GM12865 (cell line): ENCODE measurements around the gene MDM4.
A peak's percentile ranks its signal among the peaks of the same experiment; 100 is the strongest.

Source experiments
- DNase-seq: peaks from one replicate; pipeline ENCODE4 v3.0.0; 2010; ENCODE audit warnings: low read depth
- H3K4me3 ChIP-seq: 2 replicates; pipeline ENCODE4 v1.5.1; 2011; ENCODE audit warnings: mild to moderate bottlenecking, low read depth, low read length, control low read depth
- TF ChIP-seq, protein P1 (sequence below): IDR thresholded peaks from 2 replicates; pipeline ENCODE4 v1.5.1; 2011; ENCODE audit warnings: low read length, control low read depth, low read depth, inconsistent platforms; ENCODE audit not compliant: insufficient read depth; ENCODE audit errors: missing control alignments

MDM4 gene, protein sequence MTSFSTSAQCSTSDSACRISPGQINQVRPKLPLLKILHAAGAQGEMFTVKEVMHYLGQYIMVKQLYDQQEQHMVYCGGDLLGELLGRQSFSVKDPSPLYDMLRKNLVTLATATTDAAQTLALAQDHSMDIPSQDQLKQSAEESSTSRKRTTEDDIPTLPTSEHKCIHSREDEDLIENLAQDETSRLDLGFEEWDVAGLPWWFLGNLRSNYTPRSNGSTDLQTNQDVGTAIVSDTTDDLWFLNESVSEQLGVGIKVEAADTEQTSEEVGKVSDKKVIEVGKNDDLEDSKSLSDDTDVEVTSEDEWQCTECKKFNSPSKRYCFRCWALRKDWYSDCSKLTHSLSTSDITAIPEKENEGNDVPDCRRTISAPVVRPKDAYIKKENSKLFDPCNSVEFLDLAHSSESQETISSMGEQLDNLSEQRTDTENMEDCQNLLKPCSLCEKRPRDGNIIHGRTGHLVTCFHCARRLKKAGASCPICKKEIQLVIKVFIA

DNA sequence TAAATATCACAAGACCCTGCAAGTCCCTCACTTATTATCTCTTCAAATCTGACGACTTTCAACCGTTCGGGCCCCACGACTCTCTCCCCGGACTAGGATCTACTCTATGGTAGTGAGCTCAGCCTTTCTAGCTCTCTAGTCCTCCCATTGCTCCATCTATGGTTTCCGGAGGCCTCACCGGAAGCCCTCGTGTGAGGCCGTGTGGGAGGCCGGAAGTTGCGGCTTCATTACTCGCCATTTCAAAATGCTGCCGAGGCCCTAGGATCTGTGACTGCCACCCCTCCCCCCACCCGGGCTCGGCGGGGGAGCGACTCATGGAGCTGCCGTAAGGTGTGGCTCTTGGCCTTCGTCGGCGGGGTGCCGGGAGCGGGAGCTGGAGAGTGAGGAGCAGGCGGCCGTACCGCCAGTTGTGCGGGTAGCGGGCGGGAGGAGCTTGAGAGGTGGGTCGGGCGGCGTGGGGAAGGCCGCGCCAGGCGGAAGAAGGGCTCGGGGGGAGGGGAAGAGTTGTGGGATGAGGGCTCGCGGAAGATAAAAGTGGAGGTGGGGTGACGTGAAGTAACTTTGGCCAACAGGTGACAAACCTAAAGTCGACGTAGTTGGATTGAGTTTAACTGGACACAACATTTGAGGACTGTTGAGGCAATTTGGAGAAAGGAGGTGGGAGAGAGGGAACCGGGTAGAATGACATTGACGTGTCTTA lies at the start of gene MDM4:
Gene MDM4, plus strand, starts transcription at position 227 of the 700 bp plus-strand sequence. CDS start 9,113 bp downstream, outside the sequence.
- peak; percentile 99 for DNase-seq
- H3K4me3 ChIP-seq: peak within 1 kb of the TSS; percentile 76
- TF ChIP-seq, protein P1, sequence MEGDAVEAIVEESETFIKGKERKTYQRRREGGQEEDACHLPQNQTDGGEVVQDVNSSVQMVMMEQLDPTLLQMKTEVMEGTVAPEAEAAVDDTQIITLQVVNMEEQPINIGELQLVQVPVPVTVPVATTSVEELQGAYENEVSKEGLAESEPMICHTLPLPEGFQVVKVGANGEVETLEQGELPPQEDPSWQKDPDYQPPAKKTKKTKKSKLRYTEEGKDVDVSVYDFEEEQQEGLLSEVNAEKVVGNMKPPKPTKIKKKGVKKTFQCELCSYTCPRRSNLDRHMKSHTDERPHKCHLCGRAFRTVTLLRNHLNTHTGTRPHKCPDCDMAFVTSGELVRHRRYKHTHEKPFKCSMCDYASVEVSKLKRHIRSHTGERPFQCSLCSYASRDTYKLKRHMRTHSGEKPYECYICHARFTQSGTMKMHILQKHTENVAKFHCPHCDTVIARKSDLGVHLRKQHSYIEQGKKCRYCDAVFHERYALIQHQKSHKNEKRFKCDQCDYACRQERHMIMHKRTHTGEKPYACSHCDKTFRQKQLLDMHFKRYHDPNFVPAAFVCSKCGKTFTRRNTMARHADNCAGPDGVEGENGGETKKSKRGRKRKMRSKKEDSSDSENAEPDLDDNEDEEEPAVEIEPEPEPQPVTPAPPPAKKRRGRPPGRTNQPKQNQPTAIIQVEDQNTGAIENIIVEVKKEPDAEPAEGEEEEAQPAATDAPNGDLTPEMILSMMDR: no peak

DNA sequence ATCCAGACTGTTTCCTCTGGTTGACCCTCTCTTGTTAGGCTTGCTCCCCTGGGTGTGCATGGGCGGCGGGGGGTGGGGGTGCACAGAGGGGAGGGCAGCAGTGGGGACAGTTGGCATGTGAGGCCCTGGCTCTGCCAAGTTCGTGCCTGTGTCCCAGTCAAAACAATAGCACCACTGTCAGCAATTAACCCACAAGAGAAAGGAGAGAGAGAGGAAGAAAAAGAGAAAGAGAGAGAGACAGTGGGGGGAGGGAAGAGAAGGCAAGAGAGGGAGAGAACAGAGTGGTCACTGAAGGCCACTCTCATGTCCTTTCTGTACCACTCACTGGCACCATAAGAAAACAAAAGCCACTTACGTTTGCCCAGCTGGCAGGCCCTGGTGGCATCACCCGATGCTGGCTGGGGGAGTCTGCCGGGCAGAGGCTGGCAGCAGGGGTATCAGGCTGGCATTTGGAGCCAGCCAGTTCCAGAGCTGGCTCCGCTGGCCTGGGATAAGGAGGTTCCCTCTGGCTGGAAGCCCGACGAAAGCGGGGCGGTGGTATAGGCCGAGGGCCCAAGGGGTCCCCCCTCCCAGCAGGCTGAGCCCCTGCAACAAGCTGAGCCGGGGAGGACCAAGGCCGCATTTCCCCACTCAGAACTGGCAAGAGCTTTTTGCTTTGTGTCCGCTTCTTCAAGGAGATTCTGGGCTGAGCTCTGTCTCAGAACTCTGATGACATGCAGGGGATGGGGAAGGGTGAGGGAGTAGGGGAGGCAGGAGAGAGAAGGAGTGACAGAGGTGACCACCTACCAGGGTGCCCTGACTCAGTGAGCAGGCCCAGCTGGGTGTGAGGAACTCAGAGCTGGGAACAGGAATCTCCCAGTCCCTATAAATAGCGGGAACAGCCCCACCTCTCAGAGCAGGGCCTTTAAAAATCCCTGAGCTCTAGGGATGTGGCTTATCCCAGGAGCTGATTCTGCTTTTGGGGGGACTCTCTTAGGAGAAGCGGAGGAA lies 49.5 kb upstream of the MDM4 start:
- DNase-seq: no peak
- no peak overlapping the region; the same call in 1 of the 2 replicates for H3K4me3 ChIP-seq
- TF ChIP-seq, protein P1: no peak

DNA sequence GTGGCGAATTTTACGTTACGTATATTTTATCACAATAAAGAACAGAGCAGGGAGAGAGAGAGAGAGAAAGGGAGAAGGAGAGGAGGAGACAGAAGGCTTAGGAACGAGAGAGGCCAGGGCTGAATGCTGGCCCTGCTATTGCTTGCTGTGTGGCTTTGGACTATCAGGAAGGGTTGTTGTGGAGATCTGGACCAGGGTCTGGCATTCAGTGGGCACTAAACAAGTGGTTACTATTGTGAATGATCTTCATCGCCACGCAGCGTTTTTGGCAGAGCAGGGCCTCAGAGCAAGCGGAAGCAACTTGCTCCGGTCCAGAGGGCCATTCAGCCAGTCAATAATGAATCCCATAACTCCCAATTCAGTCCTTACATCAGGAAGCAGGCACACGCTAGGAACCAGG lies 48.0 kb upstream of the MDM4 start:
- no peak for DNase-seq
- H3K4me3 ChIP-seq: no peak overlapping the region
- TF ChIP-seq, protein P1: no peak

DNA sequence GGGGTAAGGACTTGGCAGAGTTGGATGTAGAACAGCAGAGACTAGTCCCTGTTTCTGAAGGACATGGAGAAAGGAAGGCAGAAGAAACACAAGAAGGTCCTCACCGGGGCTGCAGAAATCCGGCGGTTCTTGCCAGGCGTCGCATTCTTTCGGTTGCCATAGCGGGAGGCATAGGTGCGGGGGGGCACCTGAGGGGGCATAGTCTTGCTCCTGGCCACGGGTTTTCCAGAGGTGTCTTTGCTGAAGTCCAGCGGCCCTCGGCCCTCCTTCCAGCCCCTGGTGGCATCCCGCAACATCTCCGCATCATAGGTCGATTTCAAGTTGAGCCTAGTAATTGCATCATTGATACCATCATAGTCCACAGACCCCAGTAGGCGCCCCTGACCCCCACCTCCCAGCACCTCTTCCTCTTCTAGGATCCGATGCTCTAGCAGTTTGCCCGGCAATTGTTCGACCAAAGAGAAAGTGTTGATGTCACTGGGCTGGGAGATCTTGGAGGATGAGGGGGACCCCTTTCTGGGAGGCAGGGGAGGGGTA lies 47.4 kb upstream of the MDM4 start:
- no peak for DNase-seq
- TF ChIP-seq, protein P1: no peak
- H3K4me3 ChIP-seq: no peak overlapping the region

DNA sequence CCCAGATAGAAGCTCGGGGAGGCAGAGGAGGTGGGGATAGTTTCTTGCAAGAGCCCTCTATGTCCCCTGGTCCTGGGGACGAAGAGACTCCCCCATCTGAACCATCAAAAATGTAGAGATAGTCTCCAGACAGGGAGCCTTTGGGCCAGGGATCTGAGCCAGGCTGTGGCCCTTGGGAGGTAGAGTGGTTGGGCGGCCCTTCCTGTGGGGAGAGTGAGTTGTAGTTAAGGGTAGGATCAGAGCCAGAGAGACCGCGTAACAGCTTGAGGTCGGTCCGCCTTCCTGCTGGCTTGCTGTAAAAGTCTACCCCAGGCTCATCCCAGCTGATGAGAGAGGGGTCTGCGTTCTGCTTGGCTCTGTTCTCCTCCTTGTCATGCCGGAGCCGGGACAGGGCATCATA lies 46.9 kb upstream of the MDM4 start:
- TF ChIP-seq, protein P1: no peak
- H3K4me3 ChIP-seq: no peak overlapping the region
- no peak for DNase-seq

DNA sequence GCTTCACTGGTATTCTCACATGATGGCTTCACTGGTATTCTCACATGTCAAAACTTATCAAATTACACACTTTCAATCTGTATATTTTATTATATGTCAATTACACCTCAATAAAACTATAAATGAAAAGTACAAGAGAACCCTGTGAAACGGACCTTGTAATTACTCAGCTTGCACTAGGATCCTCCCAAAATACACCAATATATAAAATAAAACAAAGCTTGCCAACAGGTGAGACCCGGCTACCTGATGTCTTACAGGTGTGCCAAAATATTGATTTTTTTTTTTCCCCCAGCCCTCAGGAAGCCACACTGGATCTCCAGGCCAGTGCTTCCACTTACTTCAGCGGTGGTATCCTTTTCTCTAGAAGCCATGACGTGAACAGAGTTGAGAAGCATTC lies 44.5 kb upstream of the MDM4 start:
- no peak overlapping the region for H3K4me3 ChIP-seq
- no peak for DNase-seq
- TF ChIP-seq, protein P1: no peak
